IgD-negative memory B cell (primary cell): ENCODE results near the gene JPH2. TPM values are rescaled to one million over a fixed set of nuclear protein-coding genes. Genes with fewer than 3 reads are reported as not detected.

Source experiments
- H3K27ac Mint-ChIP-seq, 3 donors: one replicate each; pipeline ENCODE4 v1.8.0; 2020 to 2022; ENCODE audit warnings: mild to moderate bottlenecking in 3 of 3, mixed read lengths in 3 of 3, moderate library complexity in 1 of 3
- H3K27me3 Mint-ChIP-seq: one replicate; pipeline ENCODE4 v1.8.0; 2021; ENCODE audit warnings: mixed read lengths
- H3K36me3 Mint-ChIP-seq: one replicate; pipeline ENCODE4 v1.8.0; 2020; ENCODE audit warnings: mild to moderate bottlenecking, mixed read lengths
- H3K4me1 Mint-ChIP-seq, 3 donors: one replicate each; pipeline ENCODE4 v1.8.0; 2020 to 2022; ENCODE audit warnings: mixed read lengths in 3 of 3, mild to moderate bottlenecking in 1 of 3
- H3K4me3 Mint-ChIP-seq, 4 donors: one replicate each; pipeline ENCODE4 v1.8.0; 2020 to 2022; ENCODE audit warnings: mild to moderate bottlenecking in 4 of 4, mixed read lengths in 4 of 4, moderate library complexity in 3 of 4
- H3K9me3 Mint-ChIP-seq, 3 donors: one replicate each; pipeline ENCODE4 v1.8.0; 2020 to 2021; ENCODE audit warnings: mixed read lengths in 3 of 3, mild to moderate bottlenecking in 1 of 3
- polyA plus RNA-seq: library from polyadenylated mRNA; unstranded; fragments of 300-500 nt; fragmentation: Illumina TruSeq; gene quantifications from one replicate; pipeline ENCODE4 v1.2.3, GENCODE V29; 2021

JPH2 gene
- polyA plus RNA-seq, 1 donor from 2014 or later: not detected

DNA sequence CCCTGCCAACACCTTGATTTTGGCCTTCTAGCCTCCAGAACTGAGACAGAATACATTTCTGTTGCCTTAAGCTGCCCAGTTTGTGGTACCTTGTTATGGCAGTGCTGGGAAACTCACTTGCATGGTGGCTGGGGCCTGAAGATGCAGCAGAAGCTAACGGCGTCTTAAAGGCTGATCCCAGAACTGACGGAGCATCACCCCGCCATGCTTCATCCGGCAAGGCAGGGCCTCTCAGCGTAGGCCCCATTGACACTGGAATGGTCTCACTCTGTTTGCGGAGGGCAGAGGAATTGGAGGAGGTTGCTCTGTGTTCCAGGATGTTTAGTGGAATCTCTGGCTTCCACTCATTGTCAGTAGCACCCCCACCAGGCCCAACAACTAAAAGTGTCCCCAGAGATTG lies 102.1 kb downstream of the JPH2 start:
- H3K27me3 Mint-ChIP-seq: peaks cover 1% of the 10 kb centered on the region
- no peaks in the 10 kb centered on the region for H3K36me3 Mint-ChIP-seq
- peaks cover 0 to 8% (median 0%) of the 10 kb centered on the region in 3 donors for H3K4me1 Mint-ChIP-seq
- no peaks in the 10 kb centered on the region for H3K9me3 Mint-ChIP-seq
- no peak overlapping the region for H3K4me3 Mint-ChIP-seq
- no peak overlapping the region for H3K27ac Mint-ChIP-seq

DNA sequence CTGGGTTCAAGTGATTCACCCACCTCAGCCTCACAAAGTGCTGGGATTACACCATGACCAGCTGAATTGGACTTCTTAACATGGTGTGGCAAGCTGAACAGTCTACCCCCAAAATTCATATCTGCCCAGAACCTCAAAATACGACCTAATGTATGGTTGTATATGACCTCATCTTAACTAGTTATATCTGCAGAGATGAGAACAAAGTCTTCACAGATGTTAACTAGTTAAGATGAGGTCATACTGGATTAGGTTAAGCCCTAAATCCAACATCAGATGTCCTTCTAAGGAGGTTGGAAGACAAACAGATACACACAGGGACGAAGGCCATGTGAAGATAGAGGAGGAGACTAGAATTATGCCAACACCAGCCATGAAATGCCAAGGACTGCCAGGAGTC lies 102.5 kb downstream of the JPH2 start:
- H3K4me3 Mint-ChIP-seq: no peak overlapping the region
- no peak overlapping the region for H3K27ac Mint-ChIP-seq
- peaks cover 1% of the 10 kb centered on the region for H3K27me3 Mint-ChIP-seq
- H3K36me3 Mint-ChIP-seq: no peaks in the 10 kb centered on the region
- H3K9me3 Mint-ChIP-seq: no peaks in the 10 kb centered on the region
- peaks cover 0 to 7% (median 0%) of the 10 kb centered on the region in 3 donors for H3K4me1 Mint-ChIP-seq

GRCh38 chr20:44083220-44083933 lies 103.6 kb downstream of the JPH2 start:
- no peaks in the 10 kb centered on the region for H3K36me3 Mint-ChIP-seq
- H3K4me1 Mint-ChIP-seq: peaks cover 0 to 7% (median 0%) of the 10 kb centered on the region in 3 donors
- H3K9me3 Mint-ChIP-seq: no peaks in the 10 kb centered on the region
- H3K4me3 Mint-ChIP-seq: no peak overlapping the region
- peaks cover 1% of the 10 kb centered on the region for H3K27me3 Mint-ChIP-seq
- H3K27ac Mint-ChIP-seq: peak overlapping the region in 1 of 3 donors; percentile 0

DNA sequence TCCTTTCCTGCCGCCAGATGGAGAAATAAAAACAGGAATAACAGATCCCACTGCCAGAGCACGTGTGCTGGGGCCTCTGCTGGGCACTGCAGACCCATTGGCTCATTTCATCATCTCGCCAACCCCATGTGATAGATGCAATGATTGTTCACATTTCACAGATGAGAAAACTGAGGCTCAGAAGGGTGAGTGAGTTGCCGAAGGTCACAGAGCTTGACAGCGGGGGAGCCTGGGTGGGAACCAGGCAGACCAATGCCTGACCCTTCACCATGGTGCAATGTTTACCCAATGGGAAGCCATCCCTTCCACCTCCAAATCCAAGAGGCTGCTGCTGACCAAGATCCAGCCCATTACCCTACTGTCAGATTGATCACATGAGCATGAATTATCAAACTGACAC lies 105.1 kb downstream of the JPH2 start:
- Mint-ChIP-seq H3K4me3 (no peak overlapping the region), H3K9me3 (no peaks in the 10 kb centered on the region), H3K4me1 (peaks cover 0 to 7% (median 0%) of the 10 kb centered on the region in 3 donors), H3K27me3 (no peaks in the 10 kb centered on the region), H3K27ac (no peak overlapping the region), H3K36me3 (no peaks in the 10 kb centered on the region)

- H3K4me3 Mint-ChIP-seq: no peak overlapping the region
Measured at GRCh38 chr20:44081476-44081875, 105.5 kb downstream of the JPH2 start.

DNA sequence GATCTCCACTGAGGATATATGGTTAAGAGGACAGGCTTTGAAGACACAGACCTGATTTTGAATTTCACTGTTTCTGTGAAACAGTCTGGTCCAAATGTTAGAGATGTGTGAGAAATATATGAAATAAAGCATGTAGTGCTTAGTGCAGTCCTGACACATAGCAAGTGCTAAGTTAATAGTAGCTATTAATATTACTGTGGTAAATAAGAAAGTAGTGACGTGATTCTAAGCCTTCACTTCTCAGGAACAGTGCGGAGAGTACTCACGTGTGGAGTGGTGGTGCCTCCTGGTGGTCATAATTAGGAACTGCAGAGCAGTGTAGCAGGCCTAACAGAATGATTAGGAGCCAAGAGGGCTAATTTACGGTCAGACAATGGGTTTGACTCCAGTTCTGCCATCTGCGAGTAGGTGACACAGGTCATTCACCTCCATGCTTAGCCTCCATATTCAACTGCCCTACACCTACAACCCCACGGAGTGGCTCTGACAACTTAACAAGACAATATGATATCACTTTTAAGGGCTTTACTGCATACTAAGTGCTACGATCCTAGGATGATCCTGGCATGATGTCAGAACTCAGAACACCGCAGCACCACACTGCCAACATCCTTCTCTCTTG lies 106.2 kb downstream of the JPH2 start:
- Mint-ChIP-seq H3K27me3 (no peaks in the 10 kb centered on the region), H3K36me3 (no peaks in the 10 kb centered on the region), H3K9me3 (no peaks in the 10 kb centered on the region), H3K4me3 (no peak overlapping the region), H3K27ac (no peak overlapping the region), H3K4me1 (peaks cover 0 to 7% (median 0%) of the 10 kb centered on the region in 3 donors)

More at GRCh38 chr20:44081476-44081875, 105.5 kb downstream of the JPH2 start:
- Mint-ChIP-seq H3K36me3 (no peaks in the 10 kb centered on the region), H3K9me3 (no peaks in the 10 kb centered on the region), H3K27me3 (no peaks in the 10 kb centered on the region), H3K27ac (no peak overlapping the region), H3K4me1 (peaks cover 0 to 7% (median 0%) of the 10 kb centered on the region in 3 donors)

GRCh38 chr20:44080064-44080463 lies 106.9 kb downstream of the JPH2 start:
- Mint-ChIP-seq H3K36me3 (no peaks in the 10 kb centered on the region), H3K4me1 (peaks cover 0 to 7% (median 2%) of the 10 kb centered on the region in 3 donors), H3K27me3 (no peaks in the 10 kb centered on the region), H3K9me3 (no peaks in the 10 kb centered on the region), H3K4me3 (no peak overlapping the region), H3K27ac (no peak overlapping the region)

DNA sequence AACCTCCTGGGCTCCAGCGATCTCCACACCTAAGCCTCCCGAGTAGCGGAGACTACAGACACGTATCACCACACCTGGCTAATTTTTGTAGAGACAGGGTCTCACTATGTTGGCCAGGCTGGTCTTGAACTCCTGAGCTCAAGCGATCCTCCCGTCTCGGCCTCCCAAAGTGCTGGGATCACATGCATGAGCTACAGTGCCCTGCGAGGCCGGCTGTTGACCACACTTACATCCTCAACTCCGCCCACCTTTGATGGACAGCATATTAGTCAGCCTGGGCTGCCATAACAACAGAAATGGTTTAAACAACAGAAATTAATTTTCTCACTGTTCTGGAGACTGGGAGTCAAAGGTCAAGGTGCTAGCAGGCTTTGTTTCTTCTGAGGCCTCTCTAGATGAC lies 107.7 kb downstream of the JPH2 start:
- no peaks in the 10 kb centered on the region for H3K9me3 Mint-ChIP-seq
- no peak overlapping the region for H3K4me3 Mint-ChIP-seq
- H3K27ac Mint-ChIP-seq: no peak overlapping the region
- H3K27me3 Mint-ChIP-seq: no peaks in the 10 kb centered on the region
- H3K36me3 Mint-ChIP-seq: no peaks in the 10 kb centered on the region
- H3K4me1 Mint-ChIP-seq: peaks cover 0 to 7% (median 2%) of the 10 kb centered on the region in 3 donors

- H3K9me3 Mint-ChIP-seq: no peaks in the 10 kb centered on the region
- H3K4me3 Mint-ChIP-seq: no peak overlapping the region
- H3K36me3 Mint-ChIP-seq: no peaks in the 10 kb centered on the region
- H3K4me1 Mint-ChIP-seq: peaks cover 0 to 9% (median 2%) of the 10 kb centered on the region in 3 donors
- no peak overlapping the region for H3K27ac Mint-ChIP-seq
- H3K27me3 Mint-ChIP-seq: peaks cover 4% of the 10 kb centered on the region
Measured at GRCh38 chr20:44075950-44076232, 111.1 kb downstream of the JPH2 start.

DNA sequence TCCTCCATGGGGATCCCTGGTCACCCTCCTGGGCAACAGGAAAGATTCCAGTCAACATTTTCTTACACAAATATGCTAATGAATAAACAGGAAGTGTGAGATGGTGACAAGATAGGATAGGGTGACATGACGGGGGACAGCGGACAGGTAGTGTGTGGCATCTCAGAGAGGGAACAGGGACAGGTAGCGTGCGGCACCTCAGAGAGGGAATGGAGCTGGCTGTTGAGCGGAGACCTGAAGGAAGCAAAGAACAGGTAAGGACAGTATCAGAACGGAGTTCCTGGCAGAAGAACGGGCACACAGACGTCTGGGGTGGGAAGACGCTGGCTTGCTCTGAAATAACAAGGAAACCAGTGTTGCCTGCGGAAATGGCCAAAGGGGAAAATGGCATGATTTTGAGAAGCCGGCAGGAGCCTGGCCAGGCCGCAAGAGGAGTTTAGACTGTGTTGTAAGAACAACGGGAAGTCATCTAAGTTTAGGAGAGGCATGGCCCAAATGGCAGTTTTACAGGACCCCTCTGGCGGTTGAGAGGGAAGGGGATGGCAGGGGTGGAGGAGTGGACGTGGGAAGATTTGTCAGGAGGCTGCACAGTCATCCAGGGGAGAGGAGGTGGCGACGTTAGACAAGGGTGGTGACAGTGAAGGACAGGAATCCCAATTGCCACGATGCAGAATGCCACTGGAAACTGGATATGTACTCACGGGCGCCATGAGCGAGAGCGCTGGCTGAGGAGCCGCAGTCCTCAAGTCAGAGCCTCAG lies 111.6 kb downstream of the JPH2 start:
- peak overlapping the region in 1 of 4 donors; percentile 19 for H3K4me3 Mint-ChIP-seq
- H3K4me1 Mint-ChIP-seq: peaks cover 1 to 5% (median 5%) of the 10 kb centered on the region in 3 donors
- H3K36me3 Mint-ChIP-seq: peaks cover under 1% of the 10 kb centered on the region

GRCh38 chr20:44074252-44075151 lies 112.5 kb downstream of the JPH2 start:
- Mint-ChIP-seq H3K4me1 (peaks cover 8 to 10% (median 8%) of the 10 kb centered on the region in 3 donors), H3K36me3 (peaks cover 3% of the 10 kb centered on the region), H3K4me3 (no peak overlapping the region), H3K9me3 (no peaks in the 10 kb centered on the region), H3K27ac (peak overlapping the region in 1 of 3 donors; percentile 22), H3K27me3 (peaks cover 10% of the 10 kb centered on the region)

More for the DNA sequence above, 111.6 kb downstream of the JPH2 start:
- H3K27me3 Mint-ChIP-seq: peaks cover 5% of the 10 kb centered on the region
- H3K27ac Mint-ChIP-seq: no peak overlapping the region
- no peaks in the 10 kb centered on the region for H3K9me3 Mint-ChIP-seq

- peaks cover 12 to 15% (median 14%) of the 10 kb centered on the region in 3 donors for H3K4me1 Mint-ChIP-seq
- H3K36me3 Mint-ChIP-seq: peaks cover 3% of the 10 kb centered on the region
- no peak overlapping the region for H3K4me3 Mint-ChIP-seq
- H3K27me3 Mint-ChIP-seq: peaks cover 17% of the 10 kb centered on the region
- H3K27ac Mint-ChIP-seq: peak overlapping the region in 1 of 3 donors; percentile 80
- H3K9me3 Mint-ChIP-seq: no peaks in the 10 kb centered on the region
Measured at GRCh38 chr20:44073675-44074071, 113.3 kb downstream of the JPH2 start.

GRCh38 chr20:44073011-44073674 lies 113.8 kb downstream of the JPH2 start:
- Mint-ChIP-seq H3K27ac (peak overlapping the region in 1 of 3 donors; percentile 80), H3K4me3 (no peak overlapping the region), H3K27me3 (peaks cover 20% of the 10 kb centered on the region), H3K36me3 (peaks cover 3% of the 10 kb centered on the region), H3K9me3 (no peaks in the 10 kb centered on the region), H3K4me1 (peaks cover 12 to 15% (median 14%) of the 10 kb centered on the region in 3 donors)

- Mint-ChIP-seq H3K36me3 (peaks cover 3% of the 10 kb centered on the region), H3K27me3 (peaks cover 25% of the 10 kb centered on the region), H3K9me3 (no peaks in the 10 kb centered on the region), H3K4me1 (peaks cover 12 to 15% (median 14%) of the 10 kb centered on the region in 3 donors), H3K27ac (no peak overlapping the region), H3K4me3 (no peak overlapping the region)
Measured at GRCh38 chr20:44072384-44072783, 114.6 kb downstream of the JPH2 start.
